Trophoblast cell (in vitro differentiated cells and primary cell): ENCODE results near the gene SLC17A4.
"Not testable (repeated sequence)": the region's sequence is repeated elsewhere in the genome, so short reads cannot be mapped to it uniquely, and the experiment has no call there.

Experiments
- DNase-seq, 2 donors: peaks; one replicate each; pipeline ENCODE4 v3.0.0-alpha.2; 2016
- H2AFZ ChIP-seq: 2 replicates; pipeline ENCODE4 v1.6.1; 2013; ENCODE audit warnings: low read length, moderate library complexity, mild to moderate bottlenecking; ENCODE audit not compliant: insufficient read depth, poor library complexity
- H2AK5ac ChIP-seq: 2 replicates; pipeline ENCODE4 v1.6.1; 2013; ENCODE audit warnings: mild to moderate bottlenecking, low read length
- H2BK120ac ChIP-seq: 2 replicates; pipeline ENCODE4 v1.6.1; 2013; ENCODE audit warnings: low read length, mild to moderate bottlenecking, moderate library complexity; ENCODE audit not compliant: insufficient read depth, poor library complexity
- H2BK12ac ChIP-seq: 2 replicates; pipeline ENCODE4 v1.6.1; 2013; ENCODE audit warnings: mild to moderate bottlenecking, low read length, moderate library complexity
- H2BK5ac ChIP-seq: 2 replicates; pipeline ENCODE4 v1.6.1; 2013; ENCODE audit warnings: low read length, low read depth, moderate library complexity, mild to moderate bottlenecking; ENCODE audit not compliant: poor library complexity
- H3K14ac ChIP-seq: 2 replicates; pipeline ENCODE4 v1.6.1; 2013; ENCODE audit warnings: mild to moderate bottlenecking, low read length
- H3K18ac ChIP-seq: 2 replicates; pipeline ENCODE4 v1.6.1; 2013; ENCODE audit warnings: mild to moderate bottlenecking, low read length
- H3K23ac ChIP-seq: 2 replicates; pipeline ENCODE4 v1.6.1; 2013; ENCODE audit warnings: low read length
- H3K27ac ChIP-seq: 2 replicates; pipeline ENCODE4 v1.5.1; 2013; ENCODE audit warnings: low read depth, mild to moderate bottlenecking, inconsistent platforms, low read length, moderate library complexity
- H3K27me3 ChIP-seq: 2 replicates; pipeline ENCODE4 v1.6.1; 2013; ENCODE audit warnings: inconsistent platforms, mild to moderate bottlenecking, low read length, moderate library complexity; ENCODE audit not compliant: insufficient read depth
- H3K36me3 ChIP-seq, 2 experiments: 1 replicate in 1 of 2; 2 replicates in 1 of 2; pipeline ENCODE4 v1.6.1; 2013; ENCODE audit warnings: low read length in 2 of 2, mild to moderate bottlenecking in 2 of 2, moderate library complexity in 1 of 2; ENCODE audit not compliant: insufficient read depth in 2 of 2, control insufficient read depth in 1 of 2
- H3K4ac ChIP-seq: 2 replicates; pipeline ENCODE4 v1.6.1; 2013; ENCODE audit warnings: low read depth, mild to moderate bottlenecking, low read length, moderate library complexity
- H3K4me1 ChIP-seq, 2 experiments: 1 replicate in 1 of 2; 2 replicates in 1 of 2; pipeline ENCODE4 v1.6.1; 2013; ENCODE audit warnings: low read length in 2 of 2, mild to moderate bottlenecking in 2 of 2, moderate library complexity in 1 of 2; ENCODE audit not compliant: insufficient read depth in 2 of 2, control insufficient read depth in 1 of 2
- H3K4me2 ChIP-seq: 2 replicates; pipeline ENCODE4 v1.6.1; 2013; ENCODE audit warnings: inconsistent platforms, mild to moderate bottlenecking, low read length, moderate library complexity
- H3K4me3 ChIP-seq: 2 replicates; pipeline ENCODE4 v1.5.1; 2013; ENCODE audit warnings: mild to moderate bottlenecking, low read depth, low read length, inconsistent platforms
- H3K79me1 ChIP-seq: one replicate; pipeline ENCODE4 v1.6.1; 2013; ENCODE audit warnings: low read length
- H3K79me2 ChIP-seq: 2 replicates; pipeline ENCODE4 v1.6.1; 2013; ENCODE audit warnings: low read length, mild to moderate bottlenecking; ENCODE audit not compliant: control insufficient read depth, insufficient read depth, poor library complexity
- H3K9ac ChIP-seq: 2 replicates; pipeline ENCODE4 v1.6.1; 2013; ENCODE audit warnings: mild to moderate bottlenecking, low read length
- H3K9me3 ChIP-seq: 2 replicates; pipeline ENCODE4 v1.6.1; 2013; ENCODE audit warnings: low read depth, mild to moderate bottlenecking, control low read depth, inconsistent platforms, low read length; ENCODE audit not compliant: insufficient read depth
- H4K12ac ChIP-seq: 2 replicates; pipeline ENCODE4 v1.6.1; 2013; ENCODE audit warnings: low read depth, mild to moderate bottlenecking, low read length, moderate library complexity
- H4K8ac ChIP-seq: 2 replicates; pipeline ENCODE4 v1.6.1; 2013; ENCODE audit warnings: low read depth, mild to moderate bottlenecking, low read length, moderate library complexity
- H4K91ac ChIP-seq: one replicate; pipeline ENCODE4 v1.6.1; 2013; ENCODE audit warnings: low read depth, mild to moderate bottlenecking, low read length, moderate library complexity
- WGBS: extraction: QIAGEN DNeasy Blood & Tissue Kit; methylation state at CpG from one replicate; pipeline ENCODE4 v1.1.7; 2013; ENCODE audit warnings: missing lambda C conversion rate; ENCODE audit not compliant: insufficient read length, insufficient coverage; ENCODE audit errors: extremely low coverage; 5-methylcytosine and 5-hydroxymethylcytosine counted together

The SLC17A4 gene

GRCh38 chr6:25746968-25747367 lies 7.6 kb upstream of the SLC17A4 start:
- Histone ChIP-seq H3K79me1 (no peaks in the 10 kb centered on the region), H3K4me1 (no peaks in the 10 kb centered on the region), H3K4ac (no peak overlapping the region), H3K4me3 (no peak overlapping the region), H3K18ac (no peak overlapping the region), H3K79me2 (no peaks in the 10 kb centered on the region), H2BK120ac (no peak overlapping the region), H4K91ac (no peak overlapping the region), H3K27ac (no peak overlapping the region), H3K9me3 (no peaks in the 10 kb centered on the region), H2AFZ (no peak overlapping the region), H2BK12ac (no peak overlapping the region), H4K8ac (no peak overlapping the region), H4K12ac (no peak overlapping the region), H2BK5ac (no peak overlapping the region), H3K9ac (no peak overlapping the region), H3K27me3 (no peaks in the 10 kb centered on the region), H3K23ac (no peak overlapping the region), H3K14ac (no peak overlapping the region), H2AK5ac (no peak overlapping the region), H3K36me3 (no peaks in the 10 kb centered on the region), H3K4me2 (no peak overlapping the region)
- no CpG with 5 or more reads among the region's 1 CpG for WGBS
- DNase-seq: no peak

DNA sequence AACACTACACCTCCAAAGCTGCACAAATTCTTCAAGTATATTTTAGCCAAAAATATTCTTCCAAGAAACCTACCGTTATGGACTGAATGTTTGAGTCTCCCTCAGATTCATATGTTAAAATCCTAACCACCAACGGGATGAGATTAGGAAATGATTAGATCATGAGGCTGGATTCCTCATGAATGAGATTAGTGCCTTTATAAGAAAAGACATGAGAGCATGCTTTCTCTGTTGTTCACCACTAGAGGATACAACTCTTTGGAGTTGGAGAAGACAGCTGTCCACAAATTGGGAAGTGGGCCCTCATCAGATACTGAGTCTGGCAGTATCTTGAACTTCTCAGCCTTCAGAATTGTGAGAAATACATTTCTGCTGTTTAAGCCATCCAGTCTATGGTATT lies 7.1 kb upstream of the SLC17A4 start:
- Histone ChIP-seq H3K14ac (no peak overlapping the region), H3K79me2 (no peaks in the 10 kb centered on the region), H3K36me3 (no peaks in the 10 kb centered on the region), H3K27ac (no peak overlapping the region), H3K4me2 (no peak overlapping the region), H3K9ac (no peak overlapping the region), H4K91ac (no peak overlapping the region), H3K4me3 (no peak overlapping the region), H2BK5ac (no peak overlapping the region), H2BK120ac (no peak overlapping the region), H2AK5ac (no peak overlapping the region), H3K79me1 (no peaks in the 10 kb centered on the region), H2BK12ac (no peak overlapping the region), H4K8ac (no peak overlapping the region), H3K4me1 (no peaks in the 10 kb centered on the region), H3K18ac (no peak overlapping the region), H3K27me3 (no peaks in the 10 kb centered on the region), H2AFZ (no peak overlapping the region), H4K12ac (no peak overlapping the region), H3K4ac (no peak overlapping the region), H3K23ac (no peak overlapping the region), H3K9me3 (no peaks in the 10 kb centered on the region)
- WGBS: no CpG with 5 or more reads among the region's 2 CpGs
- peak in 1 of 2 donors; percentile 64 for DNase-seq

DNA sequence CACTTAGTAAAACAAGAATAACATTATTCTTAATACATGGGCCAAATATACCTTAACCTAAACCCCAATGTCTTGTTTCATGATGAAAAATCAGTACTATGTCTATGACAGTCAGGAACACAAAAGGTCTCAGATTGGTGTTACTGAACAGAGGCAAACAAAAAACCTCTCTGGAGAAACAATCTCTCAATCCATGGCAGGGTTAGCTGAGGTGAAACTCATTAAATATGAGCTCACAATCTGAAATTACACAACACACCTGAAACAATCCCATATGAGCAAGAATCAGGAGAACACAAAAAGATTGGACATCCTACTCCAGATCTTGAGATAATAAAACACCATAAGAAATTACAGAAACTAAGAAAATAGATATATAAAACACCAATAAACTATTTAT lies 6.5 kb upstream of the SLC17A4 start:
- no peak overlapping the region for H3K14ac ChIP-seq
- no peak overlapping the region for H2AK5ac ChIP-seq
- H2BK120ac ChIP-seq: no peak overlapping the region
- H3K23ac ChIP-seq: no peak overlapping the region
- no peak overlapping the region for H4K8ac ChIP-seq
- no peak overlapping the region for H3K4me2 ChIP-seq
- no peaks in the 10 kb centered on the region for H3K79me2 ChIP-seq
- H3K4me1 ChIP-seq: no peaks in the 10 kb centered on the region
- no peak overlapping the region for H3K27ac ChIP-seq
- H2BK12ac ChIP-seq: no peak overlapping the region
- H2AFZ ChIP-seq: no peak overlapping the region
- no peak overlapping the region for H4K12ac ChIP-seq
- H3K4ac ChIP-seq: no peak overlapping the region
- no peak overlapping the region for H2BK5ac ChIP-seq
- no peak overlapping the region for H4K91ac ChIP-seq
- H3K9ac ChIP-seq: no peak overlapping the region
- no peaks in the 10 kb centered on the region for H3K27me3 ChIP-seq
- H3K18ac ChIP-seq: no peak overlapping the region
- no peaks in the 10 kb centered on the region for H3K79me1 ChIP-seq
- H3K4me3 ChIP-seq: no peak overlapping the region
- H3K36me3 ChIP-seq: no peaks in the 10 kb centered on the region
- H3K9me3 ChIP-seq: no peaks in the 10 kb centered on the region
- DNase-seq: peak in 1 of 2 donors; percentile 57

DNA sequence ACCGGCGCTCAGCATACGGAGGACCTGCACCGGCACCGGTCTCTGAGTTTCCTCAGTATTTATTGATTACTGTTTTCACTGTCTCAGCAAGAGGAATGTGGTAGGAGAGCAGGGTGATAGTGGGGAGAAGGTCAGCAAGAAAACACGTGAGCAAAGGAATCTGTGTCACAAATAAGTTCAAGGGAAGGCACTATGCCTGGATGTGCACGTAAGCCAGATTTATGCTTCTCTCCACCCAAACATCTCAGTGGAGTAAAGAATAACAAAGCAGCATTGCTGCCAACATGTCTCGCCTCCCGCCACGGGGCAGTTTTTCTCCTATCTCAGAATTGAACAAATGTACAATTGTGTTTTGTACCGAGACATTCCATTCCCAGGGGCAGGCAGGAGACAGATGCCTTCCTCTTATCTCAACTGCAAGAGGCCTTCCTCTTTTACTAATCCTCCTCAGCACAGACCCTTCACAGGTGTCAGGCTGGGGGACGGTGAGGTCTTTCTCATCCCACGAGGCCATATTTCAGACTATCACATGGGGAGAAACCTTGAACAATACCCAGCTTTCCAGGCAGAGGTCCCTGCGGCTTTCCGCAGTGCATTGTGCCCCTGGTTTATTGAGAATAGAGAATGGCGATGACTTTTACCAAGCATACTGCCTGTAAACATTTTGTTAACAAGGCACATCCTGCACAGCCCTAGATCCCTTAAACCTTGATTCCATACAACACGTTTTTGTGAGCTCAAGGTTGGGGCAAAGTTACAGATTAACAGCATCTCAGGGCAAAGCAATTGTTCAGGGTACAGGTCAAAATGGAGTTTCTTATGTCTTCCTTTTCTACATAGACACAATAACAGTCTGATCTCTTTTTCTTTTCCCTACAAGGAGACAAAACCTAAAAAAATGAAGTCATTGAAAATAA lies 5.7 kb upstream of the SLC17A4 start:
- not testable (repeated sequence) for DNase-seq, H3K14ac ChIP-seq, H2AK5ac ChIP-seq, H3K9me3 ChIP-seq, H4K8ac ChIP-seq, H3K4me2 ChIP-seq, H4K91ac ChIP-seq, H3K9ac ChIP-seq, H3K18ac ChIP-seq, H3K4me3 ChIP-seq, H3K27ac ChIP-seq, H4K12ac ChIP-seq, H3K27me3 ChIP-seq, H3K79me2 ChIP-seq, H3K4me1 ChIP-seq, H3K4ac ChIP-seq, H3K79me1 ChIP-seq, H2AFZ ChIP-seq, H3K23ac ChIP-seq, H2BK120ac ChIP-seq, H3K36me3 ChIP-seq, H2BK12ac ChIP-seq, H2BK5ac ChIP-seq
- WGBS: no CpG with 5 or more reads among the region's 17 CpGs
